IgD-negative memory B cell (primary cell): ENCODE measurements around the gene TPPP2. TPM values are rescaled to one million over a fixed set of nuclear protein-coding genes. Genes with fewer than 3 reads are reported as not detected.

Source experiments
- H3K27ac Mint-ChIP-seq, 3 donors: one replicate each; pipeline ENCODE4 v1.8.0; 2020 to 2022; ENCODE audit warnings: mild to moderate bottlenecking in 3 of 3, mixed read lengths in 3 of 3, moderate library complexity in 1 of 3
- H3K27me3 Mint-ChIP-seq: one replicate; pipeline ENCODE4 v1.8.0; 2021; ENCODE audit warnings: mixed read lengths
- H3K36me3 Mint-ChIP-seq: one replicate; pipeline ENCODE4 v1.8.0; 2020; ENCODE audit warnings: mild to moderate bottlenecking, mixed read lengths
- H3K4me1 Mint-ChIP-seq, 3 donors: one replicate each; pipeline ENCODE4 v1.8.0; 2020 to 2022; ENCODE audit warnings: mixed read lengths in 3 of 3, mild to moderate bottlenecking in 1 of 3
- H3K4me3 Mint-ChIP-seq, 4 donors: one replicate each; pipeline ENCODE4 v1.8.0; 2020 to 2022; ENCODE audit warnings: mild to moderate bottlenecking in 4 of 4, mixed read lengths in 4 of 4, moderate library complexity in 3 of 4
- H3K9me3 Mint-ChIP-seq, 3 donors: one replicate each; pipeline ENCODE4 v1.8.0; 2020 to 2021; ENCODE audit warnings: mixed read lengths in 3 of 3, mild to moderate bottlenecking in 1 of 3
- polyA plus RNA-seq: library from polyadenylated mRNA; unstranded; fragments of 300-500 nt; fragmentation: Illumina TruSeq; gene quantifications from one replicate; pipeline ENCODE4 v1.2.3, GENCODE V29; 2021

TPPP2 gene
- polyA plus RNA-seq, 1 donor from 2014 or later, result not detected

DNA sequence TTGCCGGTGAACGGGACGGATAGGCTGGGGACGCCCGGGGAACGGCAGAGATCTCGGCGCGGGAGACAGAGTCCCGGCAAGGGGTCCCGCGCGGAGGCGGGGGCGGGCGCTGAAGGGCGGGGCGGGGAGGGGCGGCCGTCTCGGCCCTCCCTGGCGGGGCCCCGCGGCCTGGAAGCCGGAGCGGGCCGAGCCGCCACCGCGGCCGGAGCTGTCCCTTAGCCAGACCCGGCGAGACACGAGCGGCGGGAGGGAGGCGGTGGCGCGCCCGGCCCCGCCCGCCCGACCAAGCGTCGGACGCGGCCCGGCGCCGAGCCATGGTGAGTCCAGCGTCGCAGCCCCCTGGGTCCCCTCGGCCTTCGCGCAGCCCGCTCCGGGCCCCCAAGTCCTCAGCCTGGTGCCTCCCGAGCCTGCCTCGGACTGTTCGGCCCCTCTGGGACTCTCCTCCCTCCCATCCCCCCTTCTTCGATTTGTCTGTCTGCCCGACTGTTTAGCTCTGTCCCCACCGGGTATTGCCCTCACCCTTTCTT is 40.1 kb downstream of the TPPP2 start, which contains the start of gene ARHGEF40:
Gene ARHGEF40, plus strand, starts transcription at position 222 of the 527 bp plus-strand sequence. Its CDS starts 93 bp downstream, at position 315.
- H3K27ac Mint-ChIP-seq, result peak within 1 kb of the TSS in 2 of 3 donors; percentile 5 to 90
- H3K27me3 Mint-ChIP-seq, result peaks cover 49% of the 10 kb centered on the region
- H3K4me3 Mint-ChIP-seq, result peak within 1 kb of the TSS; percentile 80 to 95 (median 90)
- H3K4me1 Mint-ChIP-seq, result peaks cover 14 to 31% (median 26%) of the 10 kb centered on the region in 3 donors
- no peaks in the 10 kb centered on the region for H3K9me3 Mint-ChIP-seq
- no peaks in the 10 kb centered on the region for H3K36me3 Mint-ChIP-seq

DNA sequence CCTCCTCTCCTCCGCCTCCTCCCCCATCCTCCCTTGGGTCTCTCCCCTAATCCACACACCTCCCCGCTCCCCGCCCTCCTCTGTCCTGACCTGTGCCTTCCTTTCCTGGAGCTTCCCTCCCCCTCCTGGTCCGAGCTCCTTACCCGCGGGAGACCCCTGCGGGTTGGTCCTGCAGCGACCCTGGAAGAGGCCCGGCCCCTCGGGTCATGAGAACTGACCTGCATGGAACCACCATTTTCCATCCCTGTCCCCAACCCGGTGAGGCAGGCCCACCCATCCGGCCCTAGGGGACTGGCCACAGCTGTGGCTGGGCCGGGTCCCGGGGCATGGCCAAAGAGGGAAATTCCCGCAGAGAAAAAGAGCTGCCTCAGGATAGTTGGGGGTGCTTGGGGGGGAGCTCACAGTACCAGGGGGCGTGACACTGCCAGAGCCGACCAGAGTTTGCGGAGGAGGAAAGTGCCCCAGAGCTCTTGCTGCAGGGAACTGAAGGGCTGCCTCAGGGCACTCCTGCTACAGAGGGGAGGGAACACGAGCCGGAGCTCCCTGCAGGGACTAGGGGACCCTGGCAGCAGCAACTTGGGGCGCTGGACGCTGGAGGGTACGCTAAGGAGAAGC is 40.7 kb downstream of the TPPP2 start:
- Mint-ChIP-seq H3K4me1 (peaks cover 14 to 32% (median 26%) of the 10 kb centered on the region in 3 donors), H3K36me3 (no peaks in the 10 kb centered on the region), H3K4me3 (peak overlapping the region; percentile 80 to 95 (median 90)), H3K9me3 (no peaks in the 10 kb centered on the region), H3K27ac (peak overlapping the region in 2 of 3 donors; percentile 5 to 90), H3K27me3 (peaks cover 45% of the 10 kb centered on the region)

DNA sequence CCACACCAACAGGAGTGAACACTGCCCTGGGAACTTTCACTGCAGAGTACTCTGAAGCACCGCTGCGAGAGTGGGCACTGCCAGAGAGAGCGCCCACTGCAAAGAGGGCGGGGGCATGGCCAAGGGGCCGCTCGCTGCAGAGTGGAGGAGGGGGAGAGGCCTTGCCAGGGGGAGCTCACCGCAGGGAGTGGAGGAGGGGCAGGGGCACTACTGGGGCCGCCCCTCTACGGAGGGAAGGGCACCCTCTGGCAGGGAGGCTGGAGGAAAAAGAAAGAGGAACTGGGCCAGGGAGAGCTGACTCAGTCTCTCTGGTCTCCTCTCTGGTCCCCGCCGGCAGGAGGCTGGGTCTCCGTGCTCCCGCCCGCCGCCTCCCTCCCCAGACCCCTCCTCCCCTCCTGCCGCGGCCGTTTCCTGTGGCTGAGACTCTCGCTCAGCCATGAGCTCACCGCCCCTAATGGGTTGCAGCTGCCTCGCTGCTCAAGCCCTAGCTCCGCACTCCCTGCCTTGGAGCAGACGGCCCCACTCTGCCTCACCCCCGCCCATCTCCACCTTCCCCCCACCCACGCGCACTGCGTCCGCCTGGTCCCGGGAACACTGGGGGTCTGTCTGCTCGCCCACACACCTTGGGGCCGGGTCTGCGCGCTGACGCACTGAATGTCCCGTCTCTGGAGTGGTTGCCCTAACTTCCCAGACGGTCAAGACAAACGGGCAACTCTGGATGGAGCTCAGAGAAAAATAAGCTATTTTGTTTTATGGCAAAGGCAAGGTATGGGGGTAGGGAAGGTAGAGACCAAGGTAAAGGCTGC is 41.4 kb downstream of the TPPP2 start:
- Mint-ChIP-seq H3K9me3 (no peaks in the 10 kb centered on the region), H3K27me3 (peaks cover 43% of the 10 kb centered on the region), H3K4me1 (peaks cover 14 to 34% (median 26%) of the 10 kb centered on the region in 3 donors), H3K27ac (peak overlapping the region in 2 of 3 donors; percentile 5 to 90), H3K4me3 (peak overlapping the region; percentile 80 to 95 (median 90)), H3K36me3 (no peaks in the 10 kb centered on the region)

DNA sequence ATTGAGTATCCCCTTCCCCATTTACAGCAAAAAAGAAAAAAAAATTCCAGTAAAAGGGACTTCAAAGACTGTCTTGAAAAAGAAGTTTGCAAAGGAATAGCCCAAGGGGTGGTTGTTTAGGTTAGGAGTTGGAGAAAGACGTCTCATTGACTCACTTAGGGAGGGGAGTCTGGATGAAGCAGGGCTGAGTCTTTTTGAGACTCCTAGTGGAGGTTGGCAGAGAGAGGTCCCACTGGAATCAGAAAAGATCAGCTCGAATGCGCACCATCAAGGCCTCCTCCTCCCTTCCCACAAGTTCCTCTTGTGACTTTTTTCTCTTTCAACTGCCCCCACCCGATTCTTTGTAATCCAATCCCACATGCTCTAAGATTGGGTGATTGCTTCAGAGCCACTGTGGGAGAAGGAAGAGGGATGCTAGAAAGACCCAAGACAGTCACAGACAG is 42.0 kb downstream of the TPPP2 start:
- H3K27me3 Mint-ChIP-seq, result peaks cover 38% of the 10 kb centered on the region
- H3K36me3 Mint-ChIP-seq, result no peaks in the 10 kb centered on the region
- H3K4me3 Mint-ChIP-seq, result peak overlapping the region; percentile 80 to 95 (median 90)
- peak overlapping the region in 1 of 3 donors; percentile 90 for H3K27ac Mint-ChIP-seq
- H3K4me1 Mint-ChIP-seq, result peaks cover 14 to 34% (median 26%) of the 10 kb centered on the region in 3 donors
- H3K9me3 Mint-ChIP-seq, result no peaks in the 10 kb centered on the region

GRCh38 chr14:21072781-21073339 is 42.8 kb downstream of the TPPP2 start:
- Mint-ChIP-seq H3K4me3 (peak overlapping the region in 1 of 4 donors; percentile 86), H3K27ac (no peak overlapping the region), H3K36me3 (no peaks in the 10 kb centered on the region), H3K4me1 (peaks cover 14 to 34% (median 26%) of the 10 kb centered on the region in 3 donors), H3K27me3 (peaks cover 33% of the 10 kb centered on the region), H3K9me3 (no peaks in the 10 kb centered on the region)

DNA sequence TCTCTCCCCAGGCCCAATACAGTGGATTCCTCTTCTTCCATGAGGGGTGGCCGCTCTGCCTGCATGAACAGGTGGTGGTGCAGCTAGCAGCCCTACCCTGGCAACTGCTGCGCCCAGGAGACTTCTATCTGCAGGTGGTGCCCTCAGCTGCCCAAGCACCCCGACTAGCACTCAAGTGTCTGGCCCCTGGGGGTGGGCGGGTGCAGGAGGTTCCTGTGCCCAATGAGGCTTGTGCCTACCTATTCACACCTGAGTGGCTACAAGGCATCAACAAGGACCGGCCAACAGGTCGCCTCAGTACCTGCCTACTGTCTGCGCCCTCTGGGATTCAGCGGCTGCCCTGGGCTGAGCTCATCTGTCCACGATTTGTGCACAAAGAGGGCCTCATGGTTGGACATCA is 43.9 kb downstream of the TPPP2 start:
- Mint-ChIP-seq H3K4me1 (peaks cover 8 to 27% (median 21%) of the 10 kb centered on the region in 3 donors), H3K27me3 (peaks cover 25% of the 10 kb centered on the region), H3K9me3 (no peaks in the 10 kb centered on the region), H3K36me3 (no peaks in the 10 kb centered on the region), H3K27ac (no peak overlapping the region), H3K4me3 (peak overlapping the region in 1 of 4 donors; percentile 16)

GRCh38 chr14:21074398-21075272 is 44.6 kb downstream of the TPPP2 start:
- Mint-ChIP-seq H3K36me3 (no peaks in the 10 kb centered on the region), H3K9me3 (no peaks in the 10 kb centered on the region), H3K27me3 (peaks cover 21% of the 10 kb centered on the region), H3K27ac (no peak overlapping the region), H3K4me3 (no peak overlapping the region), H3K4me1 (peaks cover under 1 to 22% (median 15%) of the 10 kb centered on the region in 3 donors)

GRCh38 chr14:21075719-21076437 is 45.9 kb downstream of the TPPP2 start:
- Mint-ChIP-seq H3K27ac (no peak overlapping the region), H3K4me1 (peaks cover 0 to 18% (median 13%) of the 10 kb centered on the region in 3 donors), H3K9me3 (no peaks in the 10 kb centered on the region), H3K36me3 (peaks cover 3% of the 10 kb centered on the region), H3K4me3 (no peak overlapping the region), H3K27me3 (peaks cover 18% of the 10 kb centered on the region)

DNA sequence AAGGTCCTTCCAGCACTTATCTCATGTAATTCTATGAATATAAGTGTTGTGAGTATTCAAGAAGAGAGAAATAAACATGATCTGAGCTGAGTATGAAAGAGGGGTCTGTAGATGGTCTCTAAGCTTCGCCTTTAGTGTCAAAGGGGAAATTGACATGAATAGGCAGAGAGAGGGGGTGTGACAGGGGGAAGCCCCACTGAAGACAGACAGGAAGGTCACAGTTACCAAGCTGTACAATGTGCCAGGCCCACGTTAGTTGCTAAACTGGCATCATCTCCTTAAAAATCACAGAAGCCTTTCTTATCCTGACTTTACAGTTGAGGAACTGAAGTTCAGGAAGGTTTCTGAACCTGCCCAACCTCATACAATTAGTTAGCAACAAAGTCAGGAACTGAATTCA is 47.7 kb downstream of the TPPP2 start:
- Mint-ChIP-seq H3K4me3 (no peak overlapping the region), H3K36me3 (peaks cover 3% of the 10 kb centered on the region)

GRCh38 chr14:21078287-21078686 is 48.3 kb downstream of the TPPP2 start:
- Mint-ChIP-seq H3K4me3 (no peak overlapping the region), H3K4me1 (peaks cover 0 to 2% (median 0%) of the 10 kb centered on the region in 3 donors), H3K9me3 (no peaks in the 10 kb centered on the region), H3K27me3 (peaks cover 11% of the 10 kb centered on the region), H3K36me3 (peaks cover 3% of the 10 kb centered on the region), H3K27ac (no peak overlapping the region)

More for the DNA sequence above, 47.7 kb downstream of the TPPP2 start:
- peaks cover 12% of the 10 kb centered on the region for H3K27me3 Mint-ChIP-seq
- H3K4me1 Mint-ChIP-seq, result peaks cover 0 to 2% (median 0%) of the 10 kb centered on the region in 3 donors
- H3K9me3 Mint-ChIP-seq, result no peaks in the 10 kb centered on the region
- no peak overlapping the region for H3K27ac Mint-ChIP-seq

DNA sequence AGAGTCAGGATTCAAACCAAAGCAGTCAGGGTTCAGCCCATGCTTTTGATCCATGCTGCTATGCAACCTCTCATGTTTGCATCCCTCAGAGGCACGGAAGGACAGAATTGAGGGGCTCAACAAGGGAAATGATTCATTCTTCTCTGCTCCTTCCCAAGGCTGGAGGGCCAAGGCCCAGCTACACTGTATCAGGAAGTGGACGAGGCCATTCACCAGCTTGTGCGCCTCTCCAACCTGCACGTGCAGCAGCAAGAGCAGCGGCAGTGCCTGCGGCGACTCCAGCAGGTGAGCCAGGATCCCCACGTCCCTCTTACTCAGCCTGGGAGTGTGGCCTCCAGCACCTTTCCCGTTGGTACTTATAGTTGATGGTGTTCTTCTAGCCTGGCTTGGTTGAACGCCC is 48.7 kb downstream of the TPPP2 start:
- no peaks in the 10 kb centered on the region for H3K9me3 Mint-ChIP-seq
- peaks cover 7% of the 10 kb centered on the region for H3K27me3 Mint-ChIP-seq
- peaks cover 3% of the 10 kb centered on the region for H3K36me3 Mint-ChIP-seq
- peaks cover 0 to 2% (median 0%) of the 10 kb centered on the region in 3 donors for H3K4me1 Mint-ChIP-seq
- H3K27ac Mint-ChIP-seq, result no peak overlapping the region
- H3K4me3 Mint-ChIP-seq, result no peak overlapping the region

- no peak overlapping the region for H3K4me3 Mint-ChIP-seq
- H3K9me3 Mint-ChIP-seq, result no peaks in the 10 kb centered on the region
- H3K36me3 Mint-ChIP-seq, result peaks cover 3% of the 10 kb centered on the region
- peaks cover 2 to 3% (median 3%) of the 10 kb centered on the region in 3 donors for H3K4me1 Mint-ChIP-seq
- peaks cover 10% of the 10 kb centered on the region for H3K27me3 Mint-ChIP-seq
- peak overlapping the region in 1 of 3 donors; percentile 69 for H3K27ac Mint-ChIP-seq
Measured at GRCh38 chr14:21081521-21082142, 51.6 kb downstream of the TPPP2 start.
